GM12892 (cell line): ENCODE data around the gene SNX30.
A peak's percentile ranks its signal among the peaks of the same experiment; 100 is the strongest.

Source experiments
- DNase-seq: peaks from one replicate; pipeline ENCODE4 v3.0.0; 2011; ENCODE audit not compliant: insufficient read length
- FAIRE-seq: peaks from 2 replicates; lab custom pipeline; 2011; peaks lifted over from hg19 to GRCh38; lab: Jason Lieb, UNC
- POLR2A ChIP-seq: IDR thresholded peaks from 2 replicates; pipeline ENCODE4 v1.6.1; 2011; ENCODE audit warnings: low read depth, low read length, control low read depth
- POLR2AphosphoS5 ChIP-seq: IDR thresholded peaks from 2 replicates; pipeline ENCODE4 v1.6.1; 2011; ENCODE audit warnings: low read depth, low read length, control low read depth
- TAF1 ChIP-seq: IDR thresholded peaks from 2 replicates; pipeline ENCODE4 v1.6.1; 2011; ENCODE audit warnings: low read depth, mild to moderate bottlenecking, control low read depth, low read length, borderline replicate concordance

Gene SNX30

DNA sequence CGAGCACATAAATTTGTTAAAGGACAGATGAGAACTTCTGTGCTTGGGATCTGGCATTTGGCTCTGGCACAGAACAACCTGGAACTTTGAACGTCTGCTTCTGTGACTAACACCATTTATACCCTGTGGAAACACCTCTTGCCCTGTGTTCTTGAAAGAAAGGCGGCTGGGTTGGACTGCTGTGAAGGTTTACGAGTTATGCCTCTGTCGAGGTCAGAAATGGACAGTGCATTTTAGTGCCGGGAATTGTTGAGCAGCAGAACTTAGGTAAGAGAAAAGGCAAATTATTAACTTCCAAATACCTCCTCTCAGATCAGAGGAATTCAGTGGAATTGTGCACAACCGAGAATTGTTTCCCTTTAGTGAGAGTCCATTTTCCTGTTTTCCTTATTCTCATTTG is 18.6 kb upstream of the SNX30 start:
- no peak for DNase-seq
- TF ChIP-seq TAF1: no peak
- no peak for TF ChIP-seq POLR2AphosphoS5
- TF ChIP-seq POLR2A: no peak
- no peak for FAIRE-seq

DNA sequence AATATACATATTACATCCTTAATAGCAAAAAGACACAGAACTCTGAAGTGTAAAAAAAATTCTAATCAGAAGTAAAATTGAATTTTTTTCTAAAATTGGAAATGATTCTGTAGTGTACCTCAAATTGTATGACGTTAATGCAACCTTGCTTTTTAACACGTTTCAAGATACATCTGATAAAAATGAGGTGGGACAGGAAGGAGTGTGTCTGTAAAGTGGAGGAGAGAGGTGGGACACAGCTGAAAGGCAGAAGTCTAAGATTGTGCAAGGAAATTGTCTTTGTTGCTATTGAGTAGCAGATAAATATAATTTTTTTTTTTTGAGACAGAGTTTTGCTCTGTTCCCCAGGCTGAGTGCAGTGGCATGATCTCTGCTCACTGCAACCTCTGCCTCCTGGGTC is 15.7 kb upstream of the SNX30 start:
- FAIRE-seq: no peak
- TF ChIP-seq POLR2A (no peak), TAF1 (no peak), POLR2AphosphoS5 (no peak)

DNA sequence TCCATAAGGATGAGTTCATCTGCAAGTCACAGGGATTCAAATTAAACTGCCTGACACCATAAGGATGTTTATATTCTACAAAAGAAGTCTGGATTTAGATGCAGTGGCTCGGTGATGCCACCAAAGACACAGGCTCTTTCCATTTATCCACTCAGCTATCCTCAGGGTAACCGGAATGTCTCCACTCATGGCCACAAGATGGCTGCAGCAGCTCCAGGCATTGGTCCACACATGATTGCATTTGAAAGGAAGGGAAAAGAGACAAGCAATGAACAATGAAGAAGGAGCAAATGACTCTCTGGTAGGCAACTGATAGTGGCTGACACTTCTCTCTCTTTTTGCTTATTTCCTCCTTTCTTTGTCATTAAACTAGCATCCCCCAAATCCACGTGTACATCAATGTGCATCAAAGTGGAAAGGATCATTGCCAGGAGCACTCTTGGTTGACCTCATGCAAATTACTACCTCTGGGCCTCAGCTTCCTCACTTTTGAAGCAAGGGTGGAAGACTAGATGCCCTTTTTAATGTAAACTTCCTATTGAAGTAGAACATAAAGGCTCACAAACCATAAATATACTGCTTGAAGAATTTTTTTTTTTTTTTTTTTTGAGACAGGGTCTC is 7.2 kb upstream of the SNX30 start:
- TF ChIP-seq POLR2A: no peak
- no peak for TF ChIP-seq TAF1
- TF ChIP-seq POLR2AphosphoS5: no peak

More for the DNA sequence above, 15.7 kb upstream of the SNX30 start:
- no peak for DNase-seq

DNA sequence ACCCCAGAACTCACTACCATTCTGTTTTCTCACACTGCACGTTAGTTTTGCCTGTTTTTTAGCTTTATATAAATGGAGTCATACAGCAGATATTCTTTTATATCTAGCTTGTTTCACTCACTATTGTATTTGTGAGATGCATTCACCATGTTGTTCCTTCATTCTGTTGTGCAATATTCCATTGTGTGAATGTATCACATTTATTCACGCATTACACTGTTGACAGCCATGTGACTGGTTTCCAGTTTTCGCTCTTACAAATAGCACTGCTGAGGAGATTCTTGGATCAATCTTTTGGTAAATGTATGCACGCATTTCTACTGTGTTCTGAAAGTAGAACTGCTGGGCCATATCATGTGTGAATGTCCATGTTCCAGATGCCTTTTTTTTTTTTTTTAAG is 6.4 kb upstream of the SNX30 start:
- DNase-seq: no peak
- TF ChIP-seq POLR2A: no peak
- no peak for FAIRE-seq

More for the DNA sequence above, 7.2 kb upstream of the SNX30 start:
- DNase-seq (no peak), FAIRE-seq (no peak)

DNA sequence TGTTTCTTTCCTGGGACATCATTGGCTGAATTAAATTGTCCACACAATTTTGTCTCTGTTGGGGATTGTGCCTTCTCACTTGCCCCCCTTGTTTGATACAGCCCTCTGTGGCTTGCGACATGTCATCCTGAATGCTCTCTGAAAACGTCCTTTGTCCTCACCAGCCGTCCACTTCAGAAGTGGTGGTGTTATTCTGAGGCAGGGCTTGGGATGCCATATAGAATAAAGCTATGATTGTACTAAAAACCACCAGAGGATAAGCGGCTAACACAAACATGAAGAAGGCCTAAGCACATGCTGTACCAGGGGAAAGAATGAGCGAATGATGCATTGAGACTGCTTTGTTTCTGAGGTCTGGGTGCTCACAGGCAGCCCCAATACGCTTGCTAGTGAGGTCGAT is 3.5 kb upstream of the SNX30 start:
- FAIRE-seq: no peak
- TF ChIP-seq POLR2A: no peak
- TF ChIP-seq TAF1: no peak
- TF ChIP-seq POLR2AphosphoS5: no peak
- no peak for DNase-seq

DNA sequence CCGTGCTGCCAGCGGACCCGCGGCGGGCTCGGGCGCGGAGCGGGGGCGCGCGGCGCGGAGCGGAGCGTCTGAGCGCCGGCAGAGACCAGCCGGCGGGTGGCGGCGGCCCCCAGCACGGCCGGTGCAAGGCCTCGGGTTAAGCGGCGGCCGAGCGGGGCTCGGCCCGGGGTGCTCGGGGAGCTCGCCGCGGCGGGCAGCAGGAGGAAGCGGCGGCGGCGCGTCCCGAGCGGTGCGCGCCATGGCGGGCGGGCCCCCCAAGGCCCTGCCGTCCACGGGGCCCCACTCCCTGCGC is 150 bp downstream of the SNX30 start:
- FAIRE-seq (no peak), DNase-seq (no peak)
- no peak for TF ChIP-seq POLR2AphosphoS5
- no peak for TF ChIP-seq TAF1
- TF ChIP-seq POLR2A: no peak

DNA sequence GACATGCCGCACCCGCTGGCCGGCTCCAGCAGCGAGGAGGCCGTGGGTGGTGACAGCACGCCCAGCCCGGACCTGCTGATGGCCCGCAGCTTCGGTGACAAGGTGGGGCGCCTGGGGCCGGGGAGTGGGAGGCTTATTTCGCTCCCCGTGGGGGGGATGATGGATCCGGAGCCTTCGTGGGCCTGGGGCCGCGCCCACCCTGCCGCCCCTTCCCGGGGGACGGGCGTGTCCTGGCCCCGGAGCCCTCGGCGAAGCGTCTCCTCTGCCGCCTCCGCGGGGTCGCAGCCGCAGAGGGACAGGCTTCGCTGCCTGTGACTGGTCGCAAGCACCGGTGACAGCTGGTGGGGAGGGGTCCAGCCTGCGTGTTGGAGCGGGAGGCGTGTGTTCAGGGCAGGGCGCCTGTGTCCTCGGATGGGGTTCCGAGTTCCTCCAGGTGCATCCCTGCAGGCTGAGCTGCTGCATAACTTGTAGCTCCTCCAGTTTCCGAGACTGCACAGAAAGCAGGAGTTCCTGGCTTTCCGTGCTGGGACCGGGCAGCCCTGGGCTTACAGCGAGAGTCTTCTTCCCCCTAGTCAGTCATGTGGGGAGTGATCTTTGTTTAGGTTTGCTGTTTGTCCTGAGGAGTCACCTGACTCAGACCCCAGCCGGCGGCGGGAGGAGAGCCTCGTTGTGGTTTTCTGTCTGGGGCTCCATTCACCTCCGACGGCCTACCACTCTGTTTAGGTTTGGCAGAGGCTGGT is 666 bp downstream of the SNX30 start:
- TF ChIP-seq POLR2A (no peak), POLR2AphosphoS5 (no peak), TAF1 (no peak)
- peak; percentile 70 for FAIRE-seq
- DNase-seq: peak; percentile 51

DNA sequence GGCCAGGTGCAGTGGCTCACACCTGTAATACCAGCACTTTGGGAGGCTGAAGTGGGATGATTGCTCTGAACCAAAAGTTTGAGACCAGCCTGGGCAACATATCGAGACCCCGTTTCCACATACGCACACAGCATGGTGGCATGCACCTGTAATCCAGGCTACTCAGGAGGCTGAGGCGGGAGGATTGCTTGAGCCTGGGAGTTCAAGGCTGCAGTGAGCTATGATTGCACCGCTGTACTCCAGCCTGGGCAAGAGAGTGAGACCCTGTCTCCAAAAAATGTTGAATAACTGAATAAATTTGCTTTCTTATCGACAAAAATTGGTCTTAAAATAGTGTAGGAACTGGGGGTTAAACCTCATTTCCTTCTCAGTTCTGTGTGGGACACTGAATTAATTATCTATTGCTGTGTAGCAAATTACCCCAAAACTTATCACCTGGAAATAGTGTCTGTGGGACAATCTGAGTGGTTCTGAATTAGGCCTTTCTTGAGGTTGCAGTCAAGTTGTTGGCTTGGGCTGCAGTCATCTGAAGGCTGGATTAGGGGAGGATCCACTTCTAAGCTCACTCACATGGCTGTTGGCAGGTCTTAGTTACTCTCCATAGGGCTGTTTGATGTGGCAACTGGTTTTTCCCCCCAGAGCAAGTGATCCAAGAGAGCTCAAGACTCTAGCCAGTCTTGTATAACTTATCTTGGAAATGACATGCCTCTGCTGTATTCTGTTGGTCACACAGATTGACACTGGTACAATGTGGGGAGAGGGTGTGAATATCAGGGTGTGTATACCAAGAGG is 2.0 kb downstream of the SNX30 start:
- no peak for DNase-seq
- FAIRE-seq: no peak
- TF ChIP-seq POLR2AphosphoS5: no peak

DNA sequence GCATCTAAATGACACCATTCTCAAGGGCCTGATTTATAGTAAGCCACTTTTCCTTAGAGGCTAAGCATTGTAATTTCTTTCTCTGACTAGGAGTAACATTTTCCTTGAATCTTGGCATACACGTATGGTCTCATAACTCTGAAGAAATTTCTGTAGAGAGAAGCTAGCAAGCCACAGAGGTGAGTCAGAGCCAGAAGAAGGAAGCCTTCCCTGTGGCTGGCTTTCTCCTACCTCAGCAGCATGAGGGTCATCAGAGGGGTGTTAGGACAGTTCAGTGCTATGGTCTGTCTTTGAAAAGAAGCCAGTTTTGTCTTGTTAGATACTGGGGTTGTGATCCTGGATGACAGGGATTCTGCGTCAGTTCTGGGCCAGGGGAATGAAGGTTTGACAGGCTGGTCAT is 3.2 kb downstream of the SNX30 start:
- DNase-seq: no peak
- no peak for FAIRE-seq

DNA sequence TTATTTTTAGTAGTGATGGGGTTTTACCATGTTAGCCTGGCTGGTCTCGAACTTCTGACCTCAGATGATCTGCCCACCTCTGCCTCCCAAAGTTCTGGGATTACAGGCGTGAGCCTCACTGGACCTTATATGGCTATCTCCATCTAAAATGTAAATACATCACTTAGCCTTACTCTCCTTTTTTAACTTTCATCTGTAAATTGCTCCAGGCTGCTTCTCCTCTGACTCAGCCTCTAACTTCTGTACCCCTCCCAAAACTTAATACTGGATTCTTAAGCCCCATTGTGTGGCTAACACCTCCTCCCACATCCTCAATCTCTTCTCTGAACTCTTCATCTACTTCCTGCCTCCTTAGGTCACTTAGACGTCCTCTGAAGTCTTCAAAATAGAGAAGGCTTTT is 4.0 kb downstream of the SNX30 start:
- DNase-seq: no peak
- no peak for TF ChIP-seq POLR2A
- no peak for TF ChIP-seq POLR2AphosphoS5
- TF ChIP-seq TAF1: no peak
- no peak for FAIRE-seq

More for the DNA sequence above, 3.2 kb downstream of the SNX30 start:
- no peak for TF ChIP-seq POLR2A
- TF ChIP-seq POLR2AphosphoS5: no peak

DNA sequence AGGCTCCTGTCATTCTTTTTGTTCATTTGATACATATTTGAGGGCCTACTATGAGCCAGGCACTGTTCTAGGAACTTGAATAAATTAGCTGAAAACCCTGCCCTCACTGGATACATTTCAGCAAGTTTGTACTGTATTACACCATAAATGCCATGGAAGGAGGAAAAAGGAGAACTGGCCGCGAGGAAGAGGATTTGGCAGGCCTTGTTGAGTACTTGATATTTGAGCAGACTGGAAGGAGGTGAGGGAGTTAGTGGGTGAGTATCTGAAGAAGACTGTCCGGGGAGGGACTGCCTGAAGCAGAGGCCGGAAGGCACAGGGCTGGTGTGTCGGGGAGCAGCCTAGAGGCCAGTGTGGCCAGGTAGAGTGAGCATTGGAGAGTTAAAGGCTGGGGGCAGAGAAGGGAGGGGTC is 4.5 kb downstream of the SNX30 start:
- no peak for FAIRE-seq
- DNase-seq: no peak
- TF ChIP-seq TAF1 (no peak), POLR2A (no peak), POLR2AphosphoS5 (no peak)

DNA sequence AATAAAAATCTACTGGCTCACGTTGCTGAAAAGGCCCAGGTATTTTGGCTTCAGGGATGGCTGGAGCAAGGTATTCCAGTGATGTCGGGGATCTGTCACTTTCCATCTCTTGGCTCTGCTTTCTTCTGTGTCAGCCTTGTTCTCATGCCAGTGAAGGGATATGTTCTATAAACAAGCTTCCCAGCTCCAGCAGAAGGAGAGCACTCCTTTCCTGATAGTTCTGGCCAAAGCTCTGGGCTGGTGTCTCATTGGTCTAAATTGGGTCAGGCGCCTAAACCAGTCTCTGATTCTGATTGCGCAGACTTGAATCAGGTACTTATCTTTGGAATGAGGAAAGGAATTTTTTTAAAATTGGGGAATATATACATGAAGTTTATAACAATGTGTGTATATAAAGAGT is 5.1 kb downstream of the SNX30 start:
- DNase-seq (no peak), FAIRE-seq (no peak)
- TF ChIP-seq POLR2A (no peak), POLR2AphosphoS5 (no peak), TAF1 (no peak)
